Endothelial cell of umbilical vein (primary cell): ENCODE data around the gene GALNT2.

Source experiments
- CTCF ChIP-seq, 2 donors: IDR thresholded peaks; 1 replicate in 1 of 2; 2 replicates in 1 of 2; pipeline ENCODE4 v1.5.1; 2011; ENCODE audit warnings: low read length in 2 of 2, mild to moderate bottlenecking in 2 of 2, moderate library complexity in 2 of 2, control low read depth in 1 of 2, inconsistent platforms in 1 of 2, low read depth in 1 of 2; ENCODE audit not compliant: insufficient read depth in 1 of 2; ENCODE audit errors: extremely low read depth in 1 of 2
- EZH2 ChIP-seq: IDR thresholded peaks from 2 replicates; pipeline ENCODE4 v1.6.1; 2012; ENCODE audit warnings: borderline replicate concordance, low read depth, mild to moderate bottlenecking, moderate library complexity, low read length, inconsistent platforms; ENCODE audit not compliant: severe bottlenecking
- GATA2 ChIP-seq: IDR thresholded peaks from 2 replicates; pipeline ENCODE4 v1.7.0; 2011; ENCODE audit warnings: low read depth, mild to moderate bottlenecking, moderate library complexity, mixed read lengths, low read length; ENCODE audit not compliant: insufficient read length, insufficient read depth
- JUN ChIP-seq: IDR thresholded peaks from 2 replicates; pipeline ENCODE4 v1.6.1; 2011; ENCODE audit warnings: borderline replicate concordance, low read depth; ENCODE audit not compliant: insufficient read length, insufficient read depth
- MAX ChIP-seq: IDR thresholded peaks from 2 replicates; pipeline ENCODE4 v1.6.1; 2011; ENCODE audit not compliant: insufficient read depth, insufficient read length
- POLR2A ChIP-seq: IDR thresholded peaks from 2 replicates; pipeline ENCODE4 v1.6.1; 2012; ENCODE audit warnings: low read depth, mild to moderate bottlenecking, control low read depth, low read length
- POLR2AphosphoS5 ChIP-seq: IDR thresholded peaks from 2 replicates; pipeline ENCODE4 v1.6.1; 2012; ENCODE audit warnings: low read depth, mild to moderate bottlenecking, control low read depth, low read length, moderate library complexity; ENCODE audit not compliant: insufficient read depth

- TF ChIP-seq CTCF (IDR thresholded peaks at IDR 0.05; ENCODE audit: extremely low read depth in 1 of 2, insufficient read depth in 1 of 2, low read depth in 1 of 2, low read length in 2 of 2) (no peak), POLR2A (no peak), JUN (no peak), GATA2 (no peak), EZH2 (no peak), POLR2AphosphoS5 (no peak), MAX (no peak)
Observed at GRCh38 chr1:230076121-230076520, 9.1 kb downstream of the GALNT2 start.
